GM12892 (cell line): ENCODE measurements around the gene ASNSD1.

Source experiments
- POLR2A ChIP-seq: IDR thresholded peaks from 2 replicates; pipeline ENCODE4 v1.6.1; 2011; ENCODE audit warnings: low read depth, low read length, control low read depth
- POLR2AphosphoS5 ChIP-seq: IDR thresholded peaks from 2 replicates; pipeline ENCODE4 v1.6.1; 2011; ENCODE audit warnings: low read depth, low read length, control low read depth

GRCh38 chr2:189638301-189639006 lies 22.8 kb upstream of the ASNSD1 start:
- TF ChIP-seq POLR2A (no peak), POLR2AphosphoS5 (no peak)
